GM23338 (cell line): ENCODE measurements around the gene ZNF318. TPM values are rescaled to one million over a fixed set of nuclear protein-coding genes. Genes with fewer than 3 reads are reported as not detected.

ENCODE experiments used
- CREB1 ChIP-seq: fragments of 250-450 bp; sonication (Bioruptor Pico); IDR thresholded peaks from 2 replicates; pipeline ENCODE4 v1.5.0; 2020; ENCODE audit warnings: low read depth, mild to moderate bottlenecking, moderate library complexity
- EZH2 ChIP-seq: fragments of 200-600 bp; sonication (generic); IDR thresholded peaks from one replicate; pipeline ENCODE4 v1.8.0; 2017; ENCODE audit warnings: antibody characterized with exemption, mild to moderate bottlenecking, low read depth; ENCODE audit not compliant: unreplicated experiment
- JUNB ChIP-seq: IDR thresholded peaks from one replicate; pipeline ENCODE4 v1.6.1; 2016; ENCODE audit warnings: antibody characterized with exemption; ENCODE audit not compliant: unreplicated experiment
- POLR2AphosphoS5 ChIP-seq: IDR thresholded peaks from 2 replicates; pipeline ENCODE4 v1.6.1; 2016; ENCODE audit warnings: antibody characterized with exemption, low read depth
- STAT1 ChIP-seq: IDR thresholded peaks from one replicate; pipeline ENCODE4 v1.6.1; 2016; ENCODE audit warnings: antibody characterized with exemption; ENCODE audit not compliant: unreplicated experiment
- ZNF331 ChIP-seq: fragments of 250-450 bp; sonication (Bioruptor Pico); IDR thresholded peaks from 2 replicates; pipeline ENCODE4 v1.5.0; 2020; ENCODE audit warnings: low read depth, mild to moderate bottlenecking, moderate library complexity
- polyA plus RNA-seq: library from polyadenylated mRNA; unstranded; fragments of >200 nt; fragmentation: Nextera tagmentation; extraction: Ambion mirVana; gene quantifications from 2 replicates; pipeline ENCODE4 v1.2.1, GENCODE V29; 2016
- total RNA-seq: library from RNA; depleted of rRNA; stranded (reverse); fragments of >200 nt; shearing (Covaris generic); gene quantifications from 2 replicates; pipeline ENCODE4 v1.2.3, GENCODE V29; 2014
- TF ChIP-seq, protein P1 (sequence below): fragments of 250-450 bp; sonication (Bioruptor Pico); IDR thresholded peaks from 2 replicates; pipeline ENCODE4 v1.5.0; 2020; ENCODE audit warnings: mild to moderate bottlenecking, moderate library complexity
- TF ChIP-seq, protein P2 (sequence below), 2 experiments: fragments of 200-600 bp in 1 of 2; sonication (generic) in 1 of 2; conservative IDR thresholded peaks; 2 replicates each; pipeline versions ENCODE4 v1.5.1 to v1.6.1; 2016 to 2017; ENCODE audit warnings: antibody characterized with exemption in 2 of 2, low read depth in 2 of 2, mild to moderate bottlenecking in 2 of 2, moderate library complexity in 1 of 2
- TF ChIP-seq, protein P3 (sequence below): IDR thresholded peaks from 2 replicates; pipeline ENCODE4 v1.6.1; 2016; ENCODE audit warnings: antibody characterized with exemption

Gene ZNF318
- total and polyA plus RNA-seq, 2 experiments from 2014 or later: 8.7 to 19.5 TPM

DNA sequence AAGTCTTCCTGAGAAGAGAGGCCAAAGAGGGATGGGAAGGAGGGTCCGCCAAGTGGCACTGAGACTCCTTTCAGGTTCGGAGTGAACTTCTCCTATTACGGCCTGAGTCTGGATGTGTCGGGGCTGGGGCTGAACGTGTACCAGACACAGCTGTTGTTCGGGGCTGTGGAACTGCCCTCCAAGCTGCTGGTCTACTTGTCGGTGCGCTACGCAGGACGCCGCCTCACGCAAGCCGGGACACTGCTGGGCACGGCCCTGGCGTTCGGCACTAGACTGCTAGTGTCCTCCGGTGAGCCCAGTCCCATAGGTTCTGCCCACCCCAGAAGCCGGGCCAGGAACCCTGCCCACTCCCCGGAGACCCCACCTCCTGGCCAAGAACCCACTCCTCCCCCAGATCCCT lies 67.3 kb downstream of the ZNF318 start (continued):
- TF ChIP-seq, protein P1, sequence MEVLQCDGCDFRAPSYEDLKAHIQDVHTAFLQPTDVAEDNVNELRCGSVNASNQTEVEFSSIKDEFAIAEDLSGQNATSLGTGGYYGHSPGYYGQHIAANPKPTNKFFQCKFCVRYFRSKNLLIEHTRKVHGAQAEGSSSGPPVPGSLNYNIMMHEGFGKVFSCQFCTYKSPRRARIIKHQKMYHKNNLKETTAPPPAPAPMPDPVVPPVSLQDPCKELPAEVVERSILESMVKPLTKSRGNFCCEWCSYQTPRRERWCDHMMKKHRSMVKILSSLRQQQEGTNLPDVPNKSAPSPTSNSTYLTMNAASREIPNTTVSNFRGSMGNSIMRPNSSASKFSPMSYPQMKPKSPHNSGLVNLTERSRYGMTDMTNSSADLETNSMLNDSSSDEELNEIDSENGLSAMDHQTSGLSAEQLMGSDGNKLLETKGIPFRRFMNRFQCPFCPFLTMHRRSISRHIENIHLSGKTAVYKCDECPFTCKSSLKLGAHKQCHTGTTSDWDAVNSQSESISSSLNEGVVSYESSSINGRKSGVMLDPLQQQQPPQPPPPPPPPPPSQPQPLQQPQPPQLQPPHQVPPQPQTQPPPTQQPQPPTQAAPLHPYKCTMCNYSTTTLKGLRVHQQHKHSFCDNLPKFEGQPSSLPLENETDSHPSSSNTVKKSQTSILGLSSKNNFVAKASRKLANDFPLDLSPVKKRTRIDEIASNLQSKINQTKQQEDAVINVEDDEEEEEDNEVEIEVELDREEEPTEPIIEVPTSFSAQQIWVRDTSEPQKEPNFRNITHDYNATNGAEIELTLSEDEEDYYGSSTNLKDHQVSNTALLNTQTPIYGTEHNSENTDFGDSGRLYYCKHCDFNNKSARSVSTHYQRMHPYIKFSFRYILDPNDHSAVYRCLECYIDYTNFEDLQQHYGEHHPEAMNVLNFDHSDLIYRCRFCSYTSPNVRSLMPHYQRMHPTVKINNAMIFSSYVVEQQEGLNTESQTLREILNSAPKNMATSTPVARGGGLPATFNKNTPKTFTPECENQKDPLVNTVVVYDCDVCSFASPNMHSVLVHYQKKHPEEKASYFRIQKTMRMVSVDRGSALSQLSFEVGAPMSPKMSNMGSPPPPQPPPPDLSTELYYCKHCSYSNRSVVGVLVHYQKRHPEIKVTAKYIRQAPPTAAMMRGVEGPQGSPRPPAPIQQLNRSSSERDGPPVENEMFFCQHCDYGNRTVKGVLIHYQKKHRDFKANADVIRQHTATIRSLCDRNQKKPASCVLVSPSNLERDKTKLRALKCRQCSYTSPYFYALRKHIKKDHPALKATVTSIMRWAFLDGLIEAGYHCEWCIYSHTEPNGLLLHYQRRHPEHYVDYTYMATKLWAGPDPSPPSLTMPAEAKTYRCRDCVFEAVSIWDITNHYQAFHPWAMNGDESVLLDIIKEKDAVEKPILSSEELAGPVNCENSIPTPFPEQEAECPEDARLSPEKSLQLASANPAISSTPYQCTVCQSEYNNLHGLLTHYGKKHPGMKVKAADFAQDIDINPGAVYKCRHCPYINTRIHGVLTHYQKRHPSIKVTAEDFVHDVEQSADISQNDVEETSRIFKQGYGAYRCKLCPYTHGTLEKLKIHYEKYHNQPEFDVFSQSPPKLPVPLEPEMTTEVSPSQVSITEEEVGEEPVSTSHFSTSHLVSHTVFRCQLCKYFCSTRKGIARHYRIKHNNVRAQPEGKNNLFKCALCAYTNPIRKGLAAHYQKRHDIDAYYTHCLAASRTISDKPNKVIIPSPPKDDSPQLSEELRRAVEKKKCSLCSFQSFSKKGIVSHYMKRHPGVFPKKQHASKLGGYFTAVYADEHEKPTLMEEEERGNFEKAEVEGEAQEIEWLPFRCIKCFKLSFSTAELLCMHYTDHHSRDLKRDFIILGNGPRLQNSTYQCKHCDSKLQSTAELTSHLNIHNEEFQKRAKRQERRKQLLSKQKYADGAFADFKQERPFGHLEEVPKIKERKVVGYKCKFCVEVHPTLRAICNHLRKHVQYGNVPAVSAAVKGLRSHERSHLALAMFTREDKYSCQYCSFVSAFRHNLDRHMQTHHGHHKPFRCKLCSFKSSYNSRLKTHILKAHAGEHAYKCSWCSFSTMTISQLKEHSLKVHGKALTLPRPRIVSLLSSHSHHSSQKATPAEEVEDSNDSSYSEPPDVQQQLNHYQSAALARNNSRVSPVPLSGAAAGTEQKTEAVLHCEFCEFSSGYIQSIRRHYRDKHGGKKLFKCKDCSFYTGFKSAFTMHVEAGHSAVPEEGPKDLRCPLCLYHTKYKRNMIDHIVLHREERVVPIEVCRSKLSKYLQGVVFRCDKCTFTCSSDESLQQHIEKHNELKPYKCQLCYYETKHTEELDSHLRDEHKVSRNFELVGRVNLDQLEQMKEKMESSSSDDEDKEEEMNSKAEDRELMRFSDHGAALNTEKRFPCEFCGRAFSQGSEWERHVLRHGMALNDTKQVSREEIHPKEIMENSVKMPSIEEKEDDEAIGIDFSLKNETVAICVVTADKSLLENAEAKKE (CRISPR knock-in tag): no peak
- TF ChIP-seq JUNB (no peak), POLR2AphosphoS5 (no peak), STAT1 (no peak), ZNF331 (CRISPR knock-in tag) (no peak), EZH2 (no peak), CREB1 (no peak)
- TF ChIP-seq, protein P2, sequence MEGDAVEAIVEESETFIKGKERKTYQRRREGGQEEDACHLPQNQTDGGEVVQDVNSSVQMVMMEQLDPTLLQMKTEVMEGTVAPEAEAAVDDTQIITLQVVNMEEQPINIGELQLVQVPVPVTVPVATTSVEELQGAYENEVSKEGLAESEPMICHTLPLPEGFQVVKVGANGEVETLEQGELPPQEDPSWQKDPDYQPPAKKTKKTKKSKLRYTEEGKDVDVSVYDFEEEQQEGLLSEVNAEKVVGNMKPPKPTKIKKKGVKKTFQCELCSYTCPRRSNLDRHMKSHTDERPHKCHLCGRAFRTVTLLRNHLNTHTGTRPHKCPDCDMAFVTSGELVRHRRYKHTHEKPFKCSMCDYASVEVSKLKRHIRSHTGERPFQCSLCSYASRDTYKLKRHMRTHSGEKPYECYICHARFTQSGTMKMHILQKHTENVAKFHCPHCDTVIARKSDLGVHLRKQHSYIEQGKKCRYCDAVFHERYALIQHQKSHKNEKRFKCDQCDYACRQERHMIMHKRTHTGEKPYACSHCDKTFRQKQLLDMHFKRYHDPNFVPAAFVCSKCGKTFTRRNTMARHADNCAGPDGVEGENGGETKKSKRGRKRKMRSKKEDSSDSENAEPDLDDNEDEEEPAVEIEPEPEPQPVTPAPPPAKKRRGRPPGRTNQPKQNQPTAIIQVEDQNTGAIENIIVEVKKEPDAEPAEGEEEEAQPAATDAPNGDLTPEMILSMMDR (conservative IDR thresholded peaks at IDR 0.05; ENCODE audit: low read depth in 2 of 2): no peak
- TF ChIP-seq, protein P3, sequence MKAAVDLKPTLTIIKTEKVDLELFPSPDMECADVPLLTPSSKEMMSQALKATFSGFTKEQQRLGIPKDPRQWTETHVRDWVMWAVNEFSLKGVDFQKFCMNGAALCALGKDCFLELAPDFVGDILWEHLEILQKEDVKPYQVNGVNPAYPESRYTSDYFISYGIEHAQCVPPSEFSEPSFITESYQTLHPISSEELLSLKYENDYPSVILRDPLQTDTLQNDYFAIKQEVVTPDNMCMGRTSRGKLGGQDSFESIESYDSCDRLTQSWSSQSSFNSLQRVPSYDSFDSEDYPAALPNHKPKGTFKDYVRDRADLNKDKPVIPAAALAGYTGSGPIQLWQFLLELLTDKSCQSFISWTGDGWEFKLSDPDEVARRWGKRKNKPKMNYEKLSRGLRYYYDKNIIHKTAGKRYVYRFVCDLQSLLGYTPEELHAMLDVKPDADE: no peak
